HG03571 (cell line): ENCODE measurements around the gene KIF6.

Experiments used
- ATAC-seq: cut with Tn5 transposase; IDR thresholded peaks from one replicate; pipeline ENCODE4 v1.9.1; 2021; ENCODE audit not compliant: unreplicated experiment

KIF6 gene

GRCh38 chr6:39666706-39667489, 58.3 kb downstream of the KIF6 start:
- no peak for ATAC-seq

GRCh38 chr6:39665861-39666260, 59.3 kb downstream of the KIF6 start:
- no peak for ATAC-seq

- ATAC-seq: no peak
These were observed 61.0 kb downstream of the KIF6 start for GRCh38 chr6:39664173-39664572.

- no peak for ATAC-seq
These were observed 67.7 kb downstream of the KIF6 start for GRCh38 chr6:39657355-39658135.

GRCh38 chr6:39654121-39654520, 71.1 kb downstream of the KIF6 start:
- ATAC-seq: no peak

GRCh38 chr6:39653612-39654011, 71.6 kb downstream of the KIF6 start:
- no peak for ATAC-seq

- no peak for ATAC-seq
These were observed 75.2 kb downstream of the KIF6 start for GRCh38 chr6:39649996-39650395.

- ATAC-seq: no peak
These were observed 78.3 kb downstream of the KIF6 start for GRCh38 chr6:39646751-39647420.

- no peak for ATAC-seq
These were observed 82.9 kb downstream of the KIF6 start for GRCh38 chr6:39642270-39642669.

GRCh38 chr6:39638126-39638822, 86.9 kb downstream of the KIF6 start:
- ATAC-seq: no peak

- ATAC-seq: no peak
These were observed 90.4 kb downstream of the KIF6 start for GRCh38 chr6:39634646-39635341.

GRCh38 chr6:39625209-39625608, 100.0 kb downstream of the KIF6 start:
- no peak for ATAC-seq

- ATAC-seq: no peak
These were observed 101.5 kb downstream of the KIF6 start for GRCh38 chr6:39623750-39624149.

- ATAC-seq: no peak
These were observed 107.7 kb downstream of the KIF6 start for GRCh38 chr6:39617520-39617919.

GRCh38 chr6:39617026-39617425, 108.2 kb downstream of the KIF6 start:
- no peak for ATAC-seq

GRCh38 chr6:39615622-39616021, 109.6 kb downstream of the KIF6 start:
- no peak for ATAC-seq

GRCh38 chr6:39614393-39614950, 110.7 kb downstream of the KIF6 start:
- no peak for ATAC-seq

- ATAC-seq: no peak
These were observed 115.0 kb downstream of the KIF6 start for GRCh38 chr6:39610221-39610620.

GRCh38 chr6:39608652-39609345, 116.4 kb downstream of the KIF6 start:
- peak; percentile 84 for ATAC-seq
